ENCODE measurements around the gene RABGAP1L. TPM values are rescaled to one million over a fixed set of nuclear protein-coding genes. Genes with fewer than 3 reads are reported as not detected.
"Not testable (repeated sequence)": the region's sequence is repeated elsewhere in the genome, so short reads cannot be mapped to it uniquely, and the experiment has no call there.

The RABGAP1L gene
- total RNA-seq, 1 donor from 2014 or later = 83.9 TPM

- Histone ChIP-seq H3K27me3 (ENCODE audit: low read depth) (no peaks in the 10 kb centered on the region), H3K27ac (no peak overlapping the region), H3K4me3 (no peak overlapping the region), H3K36me3 (peaks cover 20% of the 10 kb centered on the region), H3K9me3 (no peaks in the 10 kb centered on the region), H3K4me1 (no peaks in the 10 kb centered on the region)
- no peak for ATAC-seq
- TF ChIP-seq CTCF (IDR thresholded peaks at IDR 0.05) = no peak
- no peak for DNase-seq
- intact Hi-C loops (cut with DNase I) = no loop called here
Observed at GRCh38 chr1:174239541-174239940, 80.2 kb downstream of the RABGAP1L start.

- ATAC-seq (no peak), DNase-seq (no peak)
- Histone ChIP-seq H3K27me3 (ENCODE audit: low read depth) (no peaks in the 10 kb centered on the region), H3K4me1 (no peaks in the 10 kb centered on the region), H3K36me3 (peaks cover 27% of the 10 kb centered on the region), H3K27ac (no peak overlapping the region), H3K4me3 (no peak overlapping the region), H3K9me3 (no peaks in the 10 kb centered on the region)
- no peak for TF ChIP-seq CTCF (IDR thresholded peaks at IDR 0.05)
- intact Hi-C loops (cut with DNase I) = no loop called here
Observed at GRCh38 chr1:174242856-174243255, 83.5 kb downstream of the RABGAP1L start.

GRCh38 chr1:174243451-174244000, 84.2 kb downstream of the RABGAP1L start:
- no peak for TF ChIP-seq CTCF (IDR thresholded peaks at IDR 0.05)
- ATAC-seq (no peak), DNase-seq (no peak)
- H3K27ac ChIP-seq = no peak overlapping the region
- peaks cover 27% of the 10 kb centered on the region for H3K36me3 ChIP-seq
- no peaks in the 10 kb centered on the region for H3K27me3 ChIP-seq (ENCODE audit: low read depth)
- H3K4me3 ChIP-seq = no peak overlapping the region
- no peaks in the 10 kb centered on the region for H3K9me3 ChIP-seq
- intact Hi-C loops (cut with DNase I) = no loop called here
- no peaks in the 10 kb centered on the region for H3K4me1 ChIP-seq

GRCh38 chr1:174244017-174244416, 84.7 kb downstream of the RABGAP1L start:
- Histone ChIP-seq H3K4me1 (no peaks in the 10 kb centered on the region), H3K9me3 (no peaks in the 10 kb centered on the region), H3K4me3 (no peak overlapping the region), H3K27ac (no peak overlapping the region), H3K27me3 (ENCODE audit: low read depth) (no peaks in the 10 kb centered on the region), H3K36me3 (peaks cover 27% of the 10 kb centered on the region)
- ATAC-seq (no peak), DNase-seq (no peak)
- TF ChIP-seq CTCF (IDR thresholded peaks at IDR 0.05) = no peak
- intact Hi-C loops (cut with DNase I) = no loop called here

- no peak for TF ChIP-seq CTCF (IDR thresholded peaks at IDR 0.05)
- H3K4me3 ChIP-seq = no peak overlapping the region
- peaks cover 19% of the 10 kb centered on the region for H3K36me3 ChIP-seq
- no peak for ATAC-seq
- intact Hi-C loops (cut with DNase I) = no loop called here
- no peaks in the 10 kb centered on the region for H3K4me1 ChIP-seq
- H3K27ac ChIP-seq = no peak overlapping the region
- H3K9me3 ChIP-seq = no peaks in the 10 kb centered on the region
- DNase-seq = no peak
- no peaks in the 10 kb centered on the region for H3K27me3 ChIP-seq (ENCODE audit: low read depth)
Observed at GRCh38 chr1:174247472-174247871, 88.2 kb downstream of the RABGAP1L start.

GRCh38 chr1:174248041-174248440, 88.7 kb downstream of the RABGAP1L start:
- DNase-seq (no peak), ATAC-seq (no peak)
- no peak overlapping the region for H3K27ac ChIP-seq
- H3K27me3 ChIP-seq (ENCODE audit: low read depth) = no peaks in the 10 kb centered on the region
- TF ChIP-seq CTCF (IDR thresholded peaks at IDR 0.05) = no peak
- no peak overlapping the region for H3K4me3 ChIP-seq
- no peaks in the 10 kb centered on the region for H3K9me3 ChIP-seq
- H3K4me1 ChIP-seq = no peaks in the 10 kb centered on the region
- intact Hi-C loops (cut with DNase I) = no loop called here
- peaks cover 24% of the 10 kb centered on the region for H3K36me3 ChIP-seq

- not testable (repeated sequence) for H3K4me3 ChIP-seq; H3K27me3 ChIP-seq (ENCODE audit: low read depth); H3K27ac ChIP-seq; H3K9me3 ChIP-seq; H3K4me1 ChIP-seq; ATAC-seq; H3K36me3 ChIP-seq; DNase-seq
- intact Hi-C loops (cut with DNase I) = loop anchor here (5.0 kb wide), 1 partner anchor 486 kb away; no protein-coding TSS in a partner anchor
Observed at GRCh38 chr1:174256386-174256785, 97.1 kb downstream of the RABGAP1L start.
